Measurements from ENCODE around the gene CDH23. TPM values are rescaled to one million over a fixed set of nuclear protein-coding genes. Genes with fewer than 3 reads are reported as not detected.

CDH23 gene
- total RNA-seq, 1 experiment from 2014 or later = 2.9 TPM

GRCh38 chr10:71833451-71834342 lies 437.0 kb downstream of the CDH23 start:
- peaks cover 40% of the 10 kb centered on the region for H3K36me3 Mint-ChIP-seq
- H3K9me3 Mint-ChIP-seq = no peaks in the 10 kb centered on the region
- no peak overlapping the region for H3K4me3 Mint-ChIP-seq
- 0 out of 2 replicates have a peak overlapping the region, but pooled peaks have one; percentile 60 for H3K27ac Mint-ChIP-seq
- DNase-seq (ENCODE audit: low spot score) (no peak), ATAC-seq (no peak)
- ChIA-PET POLR2A (no interaction called here), CTCF (interaction anchor here (9.7 kb wide), 1 partner anchor 63 kb away, joined by 133 read pairs; no protein-coding TSS in a partner anchor)
- TF ChIP-seq NR1H2 (CRISPR knock-in tag; IDR thresholded peaks at IDR 0.05) = no peak
- no peak for TF ChIP-seq OVOL2 (CRISPR knock-in tag; IDR thresholded peaks at IDR 0.05; ENCODE audit: borderline replicate concordance)
- TF ChIP-seq CREM (CRISPR knock-in tag; IDR thresholded peaks at IDR 0.05) = no peak
- TF ChIP-seq ZBTB21 (CRISPR knock-in tag; IDR thresholded peaks at IDR 0.05; ENCODE audit: borderline replicate concordance) = no peak
- no peak for TF ChIP-seq E2F4 (CRISPR knock-in tag; IDR thresholded peaks at IDR 0.05; ENCODE audit: borderline replicate concordance, low read depth)
- no peak for TF ChIP-seq TEAD4 (CRISPR knock-in tag; IDR thresholded peaks at IDR 0.05)
- no peak for TF ChIP-seq CTCF (IDR thresholded peaks at IDR 0.05)
- no peak for TF ChIP-seq TCF7 (CRISPR knock-in tag; IDR thresholded peaks at IDR 0.05; ENCODE audit: low read depth)
- no peak for TF ChIP-seq MXD4 (CRISPR knock-in tag; IDR thresholded peaks at IDR 0.05; ENCODE audit: borderline replicate concordance)
- no peak for TF ChIP-seq CBFB (CRISPR knock-in tag; IDR thresholded peaks at IDR 0.05; ENCODE audit: low read depth)
- no peak for TF ChIP-seq ARID4B (CRISPR knock-in tag; IDR thresholded peaks at IDR 0.05; ENCODE audit: borderline replicate concordance)
- no peak for TF ChIP-seq ZNF416 (CRISPR knock-in tag; IDR thresholded peaks at IDR 0.05)
- no peak for TF ChIP-seq MLX (CRISPR knock-in tag; IDR thresholded peaks at IDR 0.05)
- TF ChIP-seq SMAD4 (CRISPR knock-in tag; IDR thresholded peaks at IDR 0.05) = no peak
- TF ChIP-seq IRF2 (CRISPR knock-in tag; IDR thresholded peaks at IDR 0.05; ENCODE audit: borderline replicate concordance, low read depth) = no peak
- TF ChIP-seq IRF1 (CRISPR knock-in tag; IDR thresholded peaks at IDR 0.05) = no peak
- TF ChIP-seq ZSCAN18 (CRISPR knock-in tag; IDR thresholded peaks at IDR 0.05) = no peak
- TF ChIP-seq PREB (CRISPR knock-in tag; IDR thresholded peaks at IDR 0.05; ENCODE audit: borderline replicate concordance) = no peak
- H3K27me3 Mint-ChIP-seq (ENCODE audit: low read depth) = no peaks in the 10 kb centered on the region
- H3K4me1 Mint-ChIP-seq = peaks cover 30% of the 10 kb centered on the region

Measured in WTC11 (cell line).